HepG2 (cell line): ENCODE results near the gene PTPN13. TPM values are rescaled to one million over a fixed set of nuclear protein-coding genes. Genes with fewer than 3 reads are reported as not detected.

Experiments
- AKAP8 ChIP-seq: sonication (generic); formaldehyde crosslinking; IDR thresholded peaks from 2 replicates; pipeline ENCODE4 v1.5.1; 2020; ENCODE audit warnings: mild to moderate bottlenecking, missing genetic modification reagents
- FOXP4 ChIP-seq: sonication (generic); formaldehyde crosslinking; IDR thresholded peaks from 2 replicates; pipeline ENCODE4 v1.4.0; 2020; ENCODE audit warnings: missing genetic modification reagents
- HIVEP1 ChIP-seq: sonication (generic); formaldehyde crosslinking; IDR thresholded peaks from 2 replicates; pipeline ENCODE4 v1.4.0; 2020; ENCODE audit warnings: mild to moderate bottlenecking, missing genetic modification reagents
- HMGA1 ChIP-seq: sonication (generic); formaldehyde crosslinking; conservative IDR thresholded peaks from 2 replicates; pipeline ENCODE4 v1.4.0; 2020; ENCODE audit warnings: missing genetic modification reagents
- SRSF9 ChIP-seq: fragments of 200-400 bp; formaldehyde crosslinking; IDR thresholded peaks from 2 replicates; pipeline ENCODE4 v1.6.1; 2018; ENCODE audit warnings: borderline replicate concordance, mild to moderate bottlenecking, low read depth, low read length; ENCODE audit not compliant: insufficient read depth, poor library complexity, severe bottlenecking
- STAT6 ChIP-seq: sonication (generic); formaldehyde crosslinking; IDR thresholded peaks from 2 replicates; pipeline ENCODE4 v1.4.0; 2020; ENCODE audit warnings: missing genetic modification reagents, mild to moderate bottlenecking, borderline replicate concordance
- YEATS2 ChIP-seq: sonication (generic); formaldehyde crosslinking; IDR thresholded peaks from 2 replicates; pipeline ENCODE4 v1.4.0; 2020; ENCODE audit warnings: missing genetic modification reagents, borderline replicate concordance
- ZBTB1 ChIP-seq: sonication (generic); formaldehyde crosslinking; IDR thresholded peaks from 2 replicates; pipeline ENCODE4 v1.4.0; 2020; ENCODE audit warnings: missing genetic modification reagents, borderline replicate concordance
- ZBTB7B ChIP-seq: sonication (generic); formaldehyde crosslinking; IDR thresholded peaks from 2 replicates; pipeline ENCODE4 v1.4.0; 2020; ENCODE audit warnings: missing genetic modification reagents
- ZHX2 ChIP-seq, 2 experiments: sonication (generic) in 1 of 2; formaldehyde crosslinking in 1 of 2; IDR thresholded peaks; 2 replicates each; pipeline versions ENCODE4 v1.6.1 to v1.9.0; 2014 to 2022; ENCODE audit warnings: antibody characterized with exemption in 1 of 2, borderline replicate concordance in 1 of 2, inconsistent platforms in 1 of 2, low read depth in 1 of 2, missing genetic modification reagents in 1 of 2
- ZNF280D ChIP-seq: sonication (generic); formaldehyde crosslinking; IDR thresholded peaks from 2 replicates; pipeline ENCODE4 v1.5.1; 2020; ENCODE audit warnings: mild to moderate bottlenecking, missing genetic modification reagents
- ZNF383 ChIP-seq: sonication (generic); formaldehyde crosslinking; IDR thresholded peaks from 2 replicates; pipeline ENCODE4 v1.4.0; 2020; ENCODE audit warnings: missing genetic modification reagents, mild to moderate bottlenecking, borderline replicate concordance
- ZNF431 ChIP-seq: sonication (generic); formaldehyde crosslinking; IDR thresholded peaks from 2 replicates; pipeline ENCODE4 v1.9.0; 2022; ENCODE audit warnings: missing genetic modification reagents, low read depth, mild to moderate bottlenecking, borderline replicate concordance
- ZNF629 ChIP-seq: sonication (generic); formaldehyde crosslinking; conservative IDR thresholded peaks from 2 replicates; pipeline ENCODE4 v1.5.0; 2020; ENCODE audit warnings: missing genetic modification reagents
- ZSCAN21 ChIP-seq: sonication (generic); formaldehyde crosslinking; IDR thresholded peaks from 2 replicates; pipeline ENCODE4 v1.8.0; 2022; ENCODE audit warnings: mild to moderate bottlenecking, missing genetic modification reagents, moderate library complexity, borderline replicate concordance
- polyA plus RNA-seq, 8 experiments: library from polyadenylated mRNA; depleted of rRNA in 3 of 8; stranded (reverse) in 7 of 8; unstranded in 1 of 8; fragments of >200 nt; fragmentation: Illumina TruSeq in 4 of 8; extraction: Trizol in 4 of 8; gene quantifications; 2 replicates each; pipeline versions ENCODE4 v1.2.1 to v1.2.3, GENCODE V29; 2011 to 2016; ENCODE audit warnings: low read depth in 4 of 8, missing spikeins in 1 of 8, mixed read lengths in 1 of 8; ENCODE audit not compliant: insufficient read depth in 1 of 8
- total RNA-seq, 5 experiments: library from RNA; depleted of rRNA; stranded (reverse); fragments of >200 nt; fragmentation: Illumina TruSeq; extraction: Trizol; gene quantifications; 2 replicates each; pipeline ENCODE4 v1.2.3, GENCODE V29; 2016; ENCODE audit warnings: low read depth in 1 of 5

Gene PTPN13
- total and polyA plus RNA-seq, 2 of the 13 experiments (the other 11 are each of a cell fraction or from before 2014, with no cell fraction given): not detected

GRCh38 chr4:86791126-86791525, 197.0 kb downstream of the PTPN13 start (continued):
- TF ChIP-seq STAT6 (CRISPR knock-in tag) (no peak), ZBTB7B (CRISPR knock-in tag) (peak; percentile 48; the same call in 1 of the 2 replicates), ZSCAN21 (CRISPR knock-in tag) (no peak), AKAP8 (CRISPR knock-in tag) (no peak), YEATS2 (no peak), ZHX2 (IDR thresholded peaks at IDR 0.05; ENCODE audit: low read depth) (no peak), ZHX2 (CRISPR knock-in tag; IDR thresholded peaks at IDR 0.05; ENCODE audit: borderline replicate concordance) (no peak), HIVEP1 (no peak), HMGA1 (no peak), ZBTB1 (no peak), ZNF431 (CRISPR knock-in tag) (no peak), ZNF280D (no peak), ZNF383 (CRISPR knock-in tag) (no peak), SRSF9 (no peak), ZNF629 (CRISPR knock-in tag) (0 out of 2 replicates have a peak, but pooled peaks have one; percentile 19), FOXP4 (peak; percentile 41; the same call in 1 of the 2 replicates)
